GM21619 (cell line): ENCODE measurements around the gene ZCCHC3.
A peak's percentile ranks its signal among the peaks of the same experiment; 100 is the strongest.

Experiments
- ATAC-seq: cut with Tn5 transposase; IDR thresholded peaks from one replicate; pipeline ENCODE4 v1.9.1; 2021; ENCODE audit not compliant: unreplicated experiment

ZCCHC3 gene

DNA sequence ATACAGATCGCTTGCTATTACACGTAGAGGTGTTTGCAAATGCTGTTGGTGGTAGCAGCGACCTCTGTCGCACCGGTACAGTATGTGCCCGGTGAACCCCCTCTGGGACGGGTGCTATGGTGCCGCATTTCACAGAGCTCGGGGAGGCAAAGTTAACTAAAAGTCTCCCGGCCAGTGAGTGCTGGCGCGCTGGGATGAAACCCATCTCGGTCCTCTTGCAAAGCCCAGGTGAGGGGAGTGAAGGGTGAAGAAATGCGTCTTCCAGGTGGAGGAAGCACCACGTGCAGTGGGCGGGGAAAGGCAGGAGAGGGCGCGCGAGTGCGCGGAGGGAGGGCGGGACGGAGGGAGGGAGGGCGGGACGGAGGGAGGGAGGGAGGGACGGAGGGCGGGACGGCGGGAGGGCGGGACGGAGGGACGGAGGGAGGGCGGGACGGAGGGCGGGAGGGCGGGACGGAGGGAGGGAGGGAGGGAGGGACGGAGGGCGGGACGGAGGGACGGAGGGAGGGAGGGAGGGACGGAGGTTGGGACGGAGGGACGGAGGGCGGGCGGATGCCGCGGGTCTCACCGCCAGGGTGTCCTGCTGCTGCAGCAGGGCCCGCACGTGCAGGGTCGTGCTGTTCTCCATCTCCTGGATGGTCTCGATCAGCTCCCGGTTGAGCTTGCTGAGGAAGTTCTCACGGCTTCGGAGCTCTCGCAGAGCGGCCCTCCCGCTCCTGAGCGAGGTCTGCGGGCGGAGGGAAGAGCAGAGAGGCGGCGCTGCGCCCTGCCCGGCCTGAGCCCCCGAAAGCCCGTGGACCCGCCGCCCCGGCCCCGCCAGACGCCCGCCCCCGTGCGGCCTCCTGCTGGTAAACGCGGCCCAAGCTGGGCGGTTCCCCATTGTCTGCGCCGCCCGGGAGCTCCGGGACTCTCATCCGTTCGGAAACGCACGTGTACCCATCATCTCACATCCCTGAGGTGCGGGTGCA lies 18.5 kb upstream of the ZCCHC3 start:
- no peak for ATAC-seq

DNA sequence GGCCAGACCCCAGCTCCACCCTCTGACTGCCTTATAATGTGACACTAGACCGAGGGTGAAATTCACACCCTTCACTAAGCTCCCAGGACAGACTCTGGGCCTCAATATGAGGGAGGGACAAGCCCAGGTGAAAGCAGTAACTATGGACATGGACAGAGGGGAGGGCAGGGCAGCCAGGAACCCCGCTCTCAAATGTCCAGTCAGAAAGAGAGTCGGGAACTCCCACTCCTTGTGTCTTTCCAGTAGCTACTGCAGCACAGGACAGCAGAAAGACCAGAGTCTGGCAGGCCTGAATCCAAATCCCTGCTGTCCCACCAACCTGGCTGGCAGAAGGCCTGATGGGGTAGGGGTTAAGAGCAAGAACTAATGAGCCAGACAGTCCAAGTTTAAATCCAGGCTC lies 13.2 kb upstream of the ZCCHC3 start:
- no peak for ATAC-seq

DNA sequence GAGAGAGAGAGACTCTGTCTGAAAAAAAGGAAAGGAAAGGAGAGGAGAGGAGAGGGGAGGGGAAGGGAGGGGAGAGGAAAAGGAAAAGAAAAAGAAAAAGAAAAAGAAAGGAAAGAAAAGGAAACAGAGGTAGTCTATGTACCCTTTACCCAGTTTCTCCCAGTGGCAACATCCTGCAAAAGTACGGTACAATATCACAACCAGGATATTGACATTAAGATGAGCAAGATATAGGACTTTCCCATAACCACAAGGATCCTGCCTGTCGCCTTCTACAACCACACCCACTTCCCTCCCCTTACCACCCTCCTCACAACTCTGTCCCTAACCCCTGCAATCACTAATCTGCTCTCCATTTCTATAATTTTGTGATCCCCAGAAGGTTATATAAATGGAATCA lies 10.9 kb upstream of the ZCCHC3 start:
- no peak for ATAC-seq

DNA sequence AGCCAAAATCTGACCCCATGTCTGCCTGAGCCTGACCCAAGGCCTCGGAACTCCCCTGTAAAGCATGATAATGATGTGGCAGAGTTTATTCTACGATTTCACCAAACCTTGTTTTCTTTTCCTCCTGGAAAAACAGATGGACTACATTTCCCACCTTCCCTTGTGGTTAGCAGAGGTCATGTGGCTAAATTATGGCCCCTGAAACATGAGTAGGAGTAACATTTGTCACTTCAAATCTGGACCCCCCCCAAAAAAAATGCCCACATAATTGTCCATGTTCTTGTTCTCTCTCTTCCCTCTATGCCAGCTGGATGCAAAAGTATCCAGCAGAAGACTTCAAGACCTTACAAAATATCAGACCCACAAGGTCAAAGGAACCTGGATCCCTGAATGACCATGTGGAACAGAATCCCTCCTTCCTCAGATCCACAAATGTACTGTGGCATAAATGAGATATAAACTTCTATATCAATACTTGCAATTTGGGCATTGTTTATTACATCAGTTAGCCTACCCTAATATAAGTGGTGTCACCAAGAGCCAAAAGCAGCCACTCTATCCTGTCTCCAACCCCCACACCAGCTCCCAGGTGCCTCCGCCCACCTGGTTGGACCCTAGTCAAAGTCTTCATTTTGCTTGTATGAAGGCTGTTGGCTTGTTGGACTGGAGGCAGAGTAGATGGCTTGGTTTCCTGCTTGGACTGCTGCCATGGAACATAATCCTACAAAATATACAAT lies 8.2 kb upstream of the ZCCHC3 start:
- no peak for ATAC-seq

DNA sequence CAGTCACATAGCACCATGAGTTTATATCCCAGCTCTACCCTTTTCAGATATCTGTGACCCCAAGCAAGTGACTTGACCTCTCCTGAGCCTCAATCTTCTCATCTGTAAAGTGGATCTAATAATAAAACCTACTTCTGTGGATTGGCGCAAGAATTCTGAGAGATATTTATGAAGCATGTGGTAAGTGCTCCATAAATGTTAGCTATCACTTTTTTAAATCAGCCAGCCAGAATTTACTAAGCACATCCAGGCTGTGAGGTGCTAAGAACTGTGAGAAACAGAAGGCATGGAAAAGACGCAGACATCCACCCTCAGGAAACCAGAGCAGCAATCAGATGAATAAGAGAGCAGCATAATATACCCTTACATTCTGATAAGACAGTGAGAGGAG lies 7.7 kb upstream of the ZCCHC3 start:
- ATAC-seq: no peak

DNA sequence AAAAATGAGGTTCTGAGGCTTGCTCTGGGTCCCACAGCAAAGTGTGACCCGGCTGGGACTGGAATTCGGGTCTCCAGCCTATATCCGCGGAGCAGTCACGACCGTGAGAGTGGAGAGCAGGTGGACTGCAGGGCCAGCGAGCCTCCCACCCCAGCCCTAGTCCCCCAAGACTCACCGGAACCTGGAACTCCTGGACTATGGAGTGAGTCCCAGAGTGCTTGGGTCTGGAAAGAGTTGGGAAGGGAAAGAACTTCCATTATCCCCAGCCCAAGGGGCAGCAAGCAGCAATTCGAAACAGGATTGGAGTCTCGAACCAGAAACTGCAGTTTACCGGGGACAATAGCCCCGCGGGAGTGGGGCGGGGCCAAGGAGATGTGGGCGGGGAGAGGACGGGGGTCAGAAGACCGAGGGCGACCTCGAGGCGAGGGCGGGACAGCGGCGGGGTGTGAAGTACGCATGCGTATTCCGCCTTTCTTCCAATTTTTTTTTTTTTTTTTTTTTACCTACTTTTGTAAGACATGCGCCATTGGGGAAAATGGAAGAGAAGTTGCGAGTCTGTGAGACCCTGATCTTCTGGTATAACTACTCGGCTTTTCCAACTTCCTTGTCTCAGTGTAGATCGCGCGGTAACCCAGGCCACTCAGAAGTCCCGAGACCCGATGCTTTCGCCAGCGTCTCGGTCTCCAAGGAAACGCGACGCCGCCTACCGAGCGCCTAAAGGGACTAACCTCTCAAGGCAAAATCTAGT lies 7.1 kb upstream of the ZCCHC3 start, which contains the start of gene C20orf96:
Gene C20orf96 (minus strand): TSS at position 667 of the 748 bp plus-strand sequence. CDS start 140 bp downstream, at position 527.
- ATAC-seq: peak; percentile 74

DNA sequence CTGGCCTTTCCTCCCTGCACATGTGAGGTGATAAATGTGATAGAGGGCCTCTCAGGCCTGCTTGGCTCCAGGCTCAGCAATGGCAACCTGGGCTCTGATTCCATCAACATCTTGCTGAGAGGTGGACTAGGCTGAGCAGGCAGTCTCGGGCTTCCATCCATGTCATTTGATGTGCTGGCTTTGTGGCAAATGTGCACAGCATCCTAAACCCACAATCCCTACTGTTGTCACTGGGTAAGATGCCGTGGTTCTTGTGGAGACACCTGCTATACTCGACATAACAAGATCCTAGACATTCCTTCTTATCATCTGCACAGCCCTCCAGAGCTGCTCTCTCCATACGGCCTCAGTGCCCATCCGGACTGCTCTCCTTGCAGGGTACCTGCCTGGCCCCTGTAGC lies 2.8 kb upstream of the ZCCHC3 start:
- no peak for ATAC-seq

DNA sequence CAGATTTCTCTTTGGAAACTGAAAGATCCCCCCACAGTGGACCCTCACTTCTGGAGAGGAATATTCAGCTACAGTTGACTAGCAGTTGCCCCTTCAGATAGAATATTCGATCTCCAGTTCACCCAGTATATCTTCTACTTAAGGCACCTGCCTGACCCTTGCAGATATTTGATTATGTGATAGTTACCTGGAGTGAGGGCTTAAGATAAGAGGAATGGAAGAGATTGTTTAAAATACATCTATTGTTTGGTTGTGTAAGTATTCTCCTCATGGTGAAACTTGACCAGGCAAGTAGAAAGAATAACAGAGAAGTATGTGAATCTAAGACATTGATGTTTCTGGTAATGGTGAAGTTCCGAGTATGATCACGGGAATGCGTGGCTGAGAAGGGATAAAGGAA lies 1.6 kb upstream of the ZCCHC3 start:
- no peak for ATAC-seq

DNA sequence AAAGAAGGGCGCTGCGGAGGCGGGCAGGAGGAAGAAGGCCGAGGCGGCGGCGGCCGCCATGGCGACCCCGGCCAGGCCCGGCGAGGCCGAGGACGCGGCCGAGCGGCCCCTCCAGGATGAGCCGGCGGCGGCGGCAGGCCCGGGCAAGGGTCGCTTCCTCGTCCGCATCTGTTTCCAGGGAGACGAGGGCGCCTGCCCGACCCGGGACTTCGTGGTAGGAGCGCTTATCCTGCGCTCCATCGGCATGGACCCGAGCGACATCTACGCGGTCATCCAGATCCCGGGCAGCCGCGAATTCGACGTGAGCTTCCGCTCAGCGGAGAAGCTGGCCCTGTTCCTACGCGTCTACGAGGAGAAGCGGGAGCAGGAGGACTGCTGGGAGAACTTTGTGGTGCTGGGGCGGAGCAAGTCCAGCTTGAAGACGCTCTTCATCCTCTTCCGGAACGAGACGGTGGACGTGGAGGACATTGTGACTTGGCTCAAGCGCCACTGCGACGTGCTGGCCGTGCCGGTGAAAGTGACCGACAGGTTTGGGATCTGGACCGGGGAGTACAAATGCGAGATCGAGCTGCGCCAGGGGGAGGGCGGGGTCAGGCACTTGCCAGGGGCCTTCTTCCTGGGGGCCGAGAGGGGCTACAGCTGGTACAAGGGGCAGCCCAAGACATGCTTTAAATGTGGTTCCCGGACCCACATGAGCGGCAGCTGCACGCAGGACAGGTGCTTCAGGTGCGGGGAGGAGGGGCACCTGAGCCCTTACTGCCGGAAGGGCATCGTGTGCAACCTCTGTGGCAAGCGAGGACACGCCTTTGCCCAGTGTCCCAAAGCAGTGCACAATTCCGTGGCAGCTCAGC lies 780 bp downstream of the ZCCHC3 start:
- ATAC-seq: peak; percentile 22

DNA sequence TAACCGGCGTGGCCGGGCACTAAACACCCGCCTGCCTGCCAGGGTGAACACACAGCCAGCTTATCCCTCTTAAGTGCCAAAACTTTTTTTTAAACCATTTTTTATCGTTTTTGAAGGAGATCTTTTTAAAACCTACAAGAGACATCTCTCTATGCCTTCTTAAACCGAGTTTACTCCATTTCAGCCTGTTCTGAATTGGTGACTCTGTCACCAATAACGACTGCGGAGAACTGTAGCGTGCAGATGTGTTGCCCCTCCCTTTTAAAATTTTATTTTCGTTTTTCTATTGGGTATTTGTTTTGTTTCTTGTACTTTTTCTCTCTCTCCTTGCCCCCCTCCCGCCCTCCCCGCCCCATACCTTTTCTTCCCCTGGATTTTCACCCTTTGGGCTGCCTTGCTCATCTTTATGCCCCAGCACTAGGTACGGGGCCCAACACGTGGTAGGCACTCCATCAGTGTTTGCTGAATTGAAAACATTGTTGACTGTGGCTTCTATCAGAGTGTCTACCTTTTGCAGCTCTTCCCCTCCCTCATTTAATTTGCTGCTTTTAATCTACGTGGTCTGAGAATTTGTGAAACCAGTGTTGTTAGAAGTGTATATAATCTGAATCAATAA lies 1.5 kb downstream of the ZCCHC3 start:
- ATAC-seq: no peak

DNA sequence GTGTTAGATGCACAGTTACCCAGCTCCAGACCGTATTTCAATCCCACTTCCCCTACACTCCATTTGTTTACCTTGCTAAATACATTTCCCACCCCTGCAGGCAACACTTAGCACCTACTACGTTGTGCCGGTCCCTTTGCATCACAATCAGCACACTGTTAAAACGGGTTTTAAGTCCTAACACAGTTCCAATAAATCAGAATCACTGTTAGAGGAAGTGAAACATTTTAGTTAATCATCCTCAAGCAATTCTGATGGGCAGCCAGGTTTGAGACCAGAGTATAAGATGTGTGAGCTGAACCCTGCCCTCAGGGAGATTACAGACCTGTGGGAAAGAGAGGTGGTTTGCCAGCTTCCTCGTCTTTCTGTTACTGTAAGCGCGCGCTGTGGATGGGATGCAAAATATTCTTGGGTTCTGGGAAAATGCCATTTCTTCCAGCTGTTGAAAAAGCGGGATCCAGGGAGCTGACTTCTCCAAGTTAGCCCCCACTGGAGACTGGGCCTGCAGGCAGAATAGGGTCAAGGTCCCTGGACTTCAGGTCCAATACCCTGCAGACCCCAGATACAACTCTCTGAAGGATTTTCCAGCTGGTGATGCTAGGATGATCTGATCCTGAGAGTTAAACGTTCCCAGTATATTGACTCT lies 3.1 kb downstream of the ZCCHC3 start:
- ATAC-seq: no peak

DNA sequence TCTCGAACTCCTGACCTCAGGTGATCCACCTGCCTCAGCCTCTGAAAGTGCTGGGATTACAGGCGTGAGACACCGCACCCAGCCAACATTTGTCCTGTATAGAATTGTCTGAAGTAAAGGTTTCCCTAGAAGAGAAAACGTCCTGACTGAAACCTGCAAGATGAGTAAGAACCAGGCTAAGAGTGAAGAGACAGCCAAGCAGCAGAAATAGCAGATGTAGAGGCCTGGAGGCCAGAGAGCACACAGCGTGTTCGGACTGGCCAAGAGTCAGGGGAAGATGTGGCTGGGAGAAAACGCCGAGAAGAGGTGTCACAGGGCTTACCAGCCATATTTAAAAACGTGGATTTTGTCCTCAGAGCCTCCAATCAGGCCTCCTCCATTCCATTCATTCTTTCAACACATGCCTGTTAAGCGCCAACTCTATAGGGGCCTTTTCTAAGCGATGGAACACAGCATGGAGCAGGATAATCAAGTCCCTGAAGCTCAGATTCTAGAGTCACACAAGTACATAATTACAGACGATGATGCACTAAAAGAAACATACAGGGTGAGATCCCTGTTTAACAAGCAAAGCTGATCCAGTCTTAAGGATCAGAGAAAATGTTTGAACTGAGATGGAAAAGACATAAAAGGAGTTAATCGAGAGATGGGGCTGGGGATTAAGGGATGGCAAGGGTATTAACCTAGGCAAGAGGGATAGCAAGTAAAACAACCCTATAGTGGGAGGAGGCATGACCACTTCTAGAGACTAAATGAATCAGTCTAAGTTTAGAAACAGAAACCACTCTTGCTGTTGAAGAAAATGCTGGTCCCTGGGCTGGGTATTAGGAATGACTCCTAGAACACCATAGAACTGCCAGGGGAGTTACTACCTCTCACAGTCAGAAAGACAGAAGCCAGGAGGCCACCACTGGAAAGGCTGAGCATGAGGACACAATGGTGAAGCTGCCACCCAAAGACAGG lies 4.8 kb downstream of the ZCCHC3 start:
- no peak for ATAC-seq

DNA sequence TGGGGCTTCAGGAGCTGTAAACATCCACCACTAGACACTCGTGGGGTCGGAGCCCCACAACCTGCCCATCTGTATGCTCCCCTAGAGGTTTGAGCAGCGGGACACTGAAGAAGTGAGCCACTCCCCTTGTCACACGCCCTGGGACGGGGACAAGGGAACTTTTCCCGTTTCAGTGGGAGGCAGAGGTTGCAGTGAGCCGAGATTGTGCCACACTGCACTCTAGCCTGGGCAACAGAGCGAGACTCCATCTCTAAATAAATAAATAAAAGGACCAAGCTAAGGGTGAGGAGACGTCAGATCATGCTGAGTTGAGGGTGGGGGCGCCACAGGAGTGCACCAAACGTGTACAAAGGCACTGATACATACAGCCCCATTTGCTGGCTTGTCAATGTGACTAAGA lies 8.4 kb downstream of the ZCCHC3 start:
- no peak for ATAC-seq

DNA sequence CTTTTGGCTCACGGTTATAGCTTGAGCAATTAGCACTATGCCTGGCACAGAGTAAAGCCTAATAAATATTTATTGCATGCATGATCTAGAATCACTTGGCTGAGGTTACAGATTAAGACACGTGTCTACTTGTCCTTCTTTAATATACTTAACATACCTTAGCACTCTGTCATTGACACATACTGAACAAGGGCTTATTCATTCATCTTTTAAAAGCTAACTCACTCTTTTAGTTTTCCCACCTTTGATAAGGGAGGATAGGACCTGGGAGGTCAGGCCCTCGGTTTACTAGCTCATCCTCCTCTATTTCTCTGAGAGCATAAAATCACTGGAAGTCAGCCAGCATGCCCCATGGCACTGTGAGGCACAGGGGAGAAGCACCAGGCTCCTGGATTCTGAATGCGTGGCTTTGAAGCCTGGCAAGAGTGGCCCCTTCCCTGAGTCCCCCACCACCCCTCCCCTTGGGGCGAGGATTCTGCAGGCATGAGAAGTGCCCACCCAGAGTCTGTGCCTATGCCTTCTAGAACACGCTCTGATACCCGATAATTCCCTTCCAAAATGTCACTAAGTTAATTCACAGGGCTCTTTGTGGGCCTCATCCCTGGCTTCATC lies 11.2 kb downstream of the ZCCHC3 start:
- no peak for ATAC-seq

DNA sequence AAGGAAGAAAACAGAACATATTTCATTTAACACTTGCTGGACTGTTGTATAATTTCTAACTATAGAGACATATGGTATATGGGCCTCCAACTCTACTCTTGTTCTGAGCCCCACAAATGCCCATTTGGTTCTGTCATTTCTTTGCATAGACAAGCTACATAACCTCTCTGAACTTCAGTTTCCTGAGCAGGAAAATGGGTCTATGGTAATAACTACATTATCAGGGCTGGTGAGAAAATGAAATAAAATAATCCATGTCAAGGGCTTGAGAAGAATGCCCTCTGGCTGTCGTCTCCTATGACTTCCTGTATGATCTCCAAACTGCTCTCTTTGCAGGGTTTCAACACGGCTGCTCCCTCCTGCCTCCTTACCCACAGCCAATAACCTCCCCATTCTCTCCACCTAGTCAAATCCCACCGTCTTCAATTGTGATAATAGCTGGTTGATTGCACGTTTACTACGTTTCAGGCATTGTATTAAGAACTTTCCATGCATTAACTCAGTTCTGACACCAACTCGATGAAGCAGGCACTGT lies 12.0 kb downstream of the ZCCHC3 start:
- no peak for ATAC-seq

DNA sequence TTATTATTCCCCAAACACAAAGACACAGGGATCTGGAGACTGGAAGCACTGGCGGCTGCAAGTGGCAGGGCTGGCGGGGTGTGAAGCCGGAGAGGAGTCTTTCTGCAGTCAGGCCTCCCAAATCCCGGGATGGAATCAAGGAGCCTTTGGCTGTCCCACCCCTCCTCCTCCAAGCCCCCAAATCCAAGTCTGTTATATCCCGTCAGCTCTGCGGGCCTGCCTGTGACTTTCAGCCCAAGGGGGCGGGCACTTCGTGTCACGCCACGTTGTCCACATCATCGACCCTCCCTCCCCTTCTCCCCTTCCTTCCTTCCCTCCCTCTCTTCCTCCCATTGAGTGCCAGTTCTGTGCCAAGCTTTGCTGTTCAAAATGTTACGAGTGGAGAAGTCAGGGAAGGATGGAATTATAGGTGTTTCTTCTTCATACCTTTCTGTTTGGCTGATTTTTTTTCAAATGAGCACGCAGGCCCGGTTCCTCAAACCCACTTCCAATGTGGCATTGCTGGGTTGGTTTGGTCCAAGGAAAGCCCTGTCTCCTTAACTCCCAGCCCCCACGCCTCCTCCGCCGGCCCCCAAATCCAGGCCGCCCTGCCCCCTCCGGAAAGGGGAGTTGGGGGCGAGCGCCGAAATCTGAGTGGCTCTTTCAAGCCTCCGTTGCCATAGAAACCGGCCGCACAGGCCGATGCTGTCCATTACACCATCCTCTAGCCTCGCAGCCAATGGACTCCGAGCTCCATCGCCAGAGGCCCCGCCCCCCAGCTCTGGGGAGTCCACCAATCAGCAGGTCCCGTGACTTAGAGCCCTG lies 12.7 kb downstream of the ZCCHC3 start:
- peak; percentile 99 for ATAC-seq

DNA sequence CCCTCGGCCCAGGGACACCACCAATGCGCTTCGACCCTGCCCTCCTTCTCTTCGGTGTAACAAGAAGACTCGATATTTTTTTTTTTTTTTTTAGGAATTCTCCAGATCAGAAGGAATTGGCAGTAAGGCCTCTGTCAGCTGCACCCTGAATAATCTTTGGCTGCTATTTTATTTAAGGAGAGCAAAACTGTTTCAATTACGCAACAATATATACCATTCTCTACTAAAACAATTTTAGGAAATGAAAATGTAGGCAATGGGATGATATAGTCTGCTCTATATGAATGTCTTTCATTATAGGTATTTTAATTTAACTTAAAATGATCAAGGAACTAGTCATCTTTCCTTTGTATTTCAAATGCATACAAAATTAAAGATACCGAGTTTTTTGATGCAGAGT lies 13.3 kb downstream of the ZCCHC3 start:
- ATAC-seq: no peak
